Neutrophil (primary cell): ENCODE measurements around the gene SEMG2.

Source experiments
- H3K27ac ChIP-seq: fragments of 200-600 bp; sonication (generic); 2 replicates; pipeline ENCODE4 v1.5.1; 2016; ENCODE audit warnings: mild to moderate bottlenecking, moderate library complexity
- H3K27me3 ChIP-seq: fragments of 200-600 bp; sonication (generic); 2 replicates; pipeline ENCODE4 v1.6.0; 2016; ENCODE audit warnings: mild to moderate bottlenecking
- H3K36me3 ChIP-seq: fragments of 200-600 bp; sonication (generic); 2 replicates; pipeline ENCODE4 v1.5.1; 2017
- H3K4me1 ChIP-seq, 2 experiments: fragments of 200-600 bp in 1 of 2; sonication (generic) in 1 of 2; 1 replicate in 1 of 2; 2 replicates in 1 of 2; pipeline versions ENCODE4 v1.5.1 to v1.6.1; 2013 to 2016; ENCODE audit warnings: low read depth in 1 of 2, low read length in 1 of 2, mild to moderate bottlenecking in 1 of 2, moderate library complexity in 1 of 2; ENCODE audit not compliant: control insufficient read depth in 1 of 2, insufficient read depth in 1 of 2
- H3K4me3 ChIP-seq, 2 experiments: fragments of 200-600 bp in 1 of 2; sonication (generic) in 1 of 2; 1 replicate in 1 of 2; 2 replicates in 1 of 2; pipeline ENCODE4 v1.5.1; 2013 to 2016; ENCODE audit warnings: low read depth in 1 of 2, low read length in 1 of 2, mild to moderate bottlenecking in 1 of 2, moderate library complexity in 1 of 2
- H3K9me3 ChIP-seq: fragments of 200-600 bp; sonication (generic); 2 replicates; pipeline ENCODE4 v1.5.1; 2016
- TF ChIP-seq, protein P1 (sequence below): fragments of 200-600 bp; sonication (generic); IDR thresholded peaks from 2 replicates; pipeline ENCODE4 v1.5.1; 2016; ENCODE audit warnings: antibody characterized with exemption

Gene SEMG2

DNA sequence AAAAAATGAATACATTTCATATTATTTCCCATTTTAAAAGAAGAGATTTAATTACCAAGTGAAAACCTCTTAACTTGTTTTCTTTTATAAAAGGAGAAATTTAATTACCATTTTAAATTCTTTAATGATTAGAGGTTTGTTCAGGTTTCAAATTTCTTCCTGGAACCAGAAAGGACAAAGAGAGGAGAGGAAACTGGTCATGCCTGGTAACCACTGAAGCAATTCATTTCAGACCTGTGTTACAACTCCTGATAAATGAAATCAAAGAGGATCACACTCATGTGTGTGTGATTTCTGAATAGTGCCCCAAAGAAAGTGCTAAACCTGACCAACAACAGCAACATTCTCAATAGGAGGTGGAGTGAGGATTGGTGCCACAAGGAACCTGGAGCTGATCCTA is 45.8 kb downstream of the SEMG2 start:
- no peak overlapping the region for H3K4me3 ChIP-seq
- H3K36me3 ChIP-seq, result no peaks in the 10 kb centered on the region
- no peaks in the 10 kb centered on the region for H3K9me3 ChIP-seq
- TF ChIP-seq, protein P1, sequence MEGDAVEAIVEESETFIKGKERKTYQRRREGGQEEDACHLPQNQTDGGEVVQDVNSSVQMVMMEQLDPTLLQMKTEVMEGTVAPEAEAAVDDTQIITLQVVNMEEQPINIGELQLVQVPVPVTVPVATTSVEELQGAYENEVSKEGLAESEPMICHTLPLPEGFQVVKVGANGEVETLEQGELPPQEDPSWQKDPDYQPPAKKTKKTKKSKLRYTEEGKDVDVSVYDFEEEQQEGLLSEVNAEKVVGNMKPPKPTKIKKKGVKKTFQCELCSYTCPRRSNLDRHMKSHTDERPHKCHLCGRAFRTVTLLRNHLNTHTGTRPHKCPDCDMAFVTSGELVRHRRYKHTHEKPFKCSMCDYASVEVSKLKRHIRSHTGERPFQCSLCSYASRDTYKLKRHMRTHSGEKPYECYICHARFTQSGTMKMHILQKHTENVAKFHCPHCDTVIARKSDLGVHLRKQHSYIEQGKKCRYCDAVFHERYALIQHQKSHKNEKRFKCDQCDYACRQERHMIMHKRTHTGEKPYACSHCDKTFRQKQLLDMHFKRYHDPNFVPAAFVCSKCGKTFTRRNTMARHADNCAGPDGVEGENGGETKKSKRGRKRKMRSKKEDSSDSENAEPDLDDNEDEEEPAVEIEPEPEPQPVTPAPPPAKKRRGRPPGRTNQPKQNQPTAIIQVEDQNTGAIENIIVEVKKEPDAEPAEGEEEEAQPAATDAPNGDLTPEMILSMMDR, result no peak
- H3K4me1 ChIP-seq, result no peaks in the 10 kb centered on the region
- no peak overlapping the region for H3K27ac ChIP-seq
- H3K27me3 ChIP-seq, result no peaks in the 10 kb centered on the region

DNA sequence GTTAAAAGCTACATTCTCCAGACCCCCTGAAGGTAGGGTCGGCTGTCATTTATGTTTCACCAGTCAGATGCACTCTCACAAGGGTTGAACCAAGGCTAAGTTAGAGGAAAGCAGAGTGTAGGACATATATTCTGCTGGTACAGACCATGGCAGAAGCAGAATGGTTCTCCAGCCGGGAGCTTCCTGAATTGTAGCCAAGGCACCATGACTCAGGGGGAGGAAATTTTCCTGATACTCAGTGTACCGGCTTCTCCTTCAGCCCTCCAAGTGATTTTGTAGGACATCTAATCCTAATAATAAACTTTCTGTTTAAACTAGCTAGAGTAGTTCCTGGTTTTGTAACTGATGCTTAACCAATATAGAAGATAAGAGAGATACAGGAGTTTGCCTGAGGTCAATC is 47.4 kb downstream of the SEMG2 start:
- TF ChIP-seq, protein P1, result no peak
- Histone ChIP-seq H3K9me3 (no peaks in the 10 kb centered on the region), H3K27ac (no peak overlapping the region), H3K4me1 (no peaks in the 10 kb centered on the region), H3K27me3 (no peaks in the 10 kb centered on the region), H3K36me3 (no peaks in the 10 kb centered on the region), H3K4me3 (no peak overlapping the region)

DNA sequence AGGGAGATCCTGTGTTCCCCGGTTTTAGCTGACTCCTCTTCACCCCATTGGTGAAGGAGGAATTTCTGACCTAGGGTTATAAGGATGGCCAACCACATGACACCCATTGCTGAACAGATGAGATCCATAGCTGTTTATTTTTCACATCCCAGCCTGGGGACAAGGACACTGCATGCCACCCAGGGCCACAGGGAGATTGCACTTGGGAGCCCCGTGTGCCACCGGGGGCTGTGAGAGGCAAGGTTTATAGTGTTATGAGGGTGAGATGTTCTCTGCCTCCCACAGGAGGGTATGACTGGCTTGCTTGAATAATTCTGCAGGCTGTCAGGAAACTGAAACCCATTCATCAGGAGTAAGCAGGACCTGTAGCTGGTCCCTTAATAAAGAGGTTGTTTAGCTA is 47.9 kb downstream of the SEMG2 start:
- Histone ChIP-seq H3K9me3 (no peaks in the 10 kb centered on the region), H3K4me1 (no peaks in the 10 kb centered on the region), H3K27me3 (no peaks in the 10 kb centered on the region), H3K27ac (no peak overlapping the region), H3K4me3 (no peak overlapping the region), H3K36me3 (no peaks in the 10 kb centered on the region)
- TF ChIP-seq, protein P1, result no peak

DNA sequence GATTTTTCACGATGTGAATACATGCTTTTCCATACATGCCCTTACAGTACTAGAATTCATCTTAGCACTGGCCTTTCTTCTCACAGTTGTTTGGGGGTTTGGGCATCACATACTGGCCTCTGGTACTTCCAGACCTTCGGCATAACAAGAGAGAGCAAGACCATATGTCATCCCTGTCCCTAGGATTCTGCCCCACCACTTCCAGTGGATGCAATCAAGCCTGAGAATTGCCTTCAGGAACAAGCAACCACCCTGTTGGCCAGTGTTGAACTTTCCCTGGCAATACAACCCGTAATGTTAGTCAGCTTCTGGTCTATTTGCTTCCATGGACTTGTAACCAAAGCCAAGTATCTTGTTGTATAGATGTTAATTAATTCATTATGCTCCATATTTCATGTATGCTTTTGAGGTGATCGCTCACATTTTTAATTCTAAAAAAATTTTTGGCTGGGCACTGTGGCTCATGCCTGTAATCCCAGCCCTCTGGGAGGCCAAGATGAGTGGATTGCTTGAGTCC is 48.6 kb downstream of the SEMG2 start:
- Histone ChIP-seq H3K9me3 (no peaks in the 10 kb centered on the region), H3K27me3 (no peaks in the 10 kb centered on the region), H3K4me1 (no peaks in the 10 kb centered on the region), H3K36me3 (no peaks in the 10 kb centered on the region), H3K4me3 (no peak overlapping the region), H3K27ac (no peak overlapping the region)
- TF ChIP-seq, protein P1, result no peak
